Large intestine (tissue), 3 donors: ENCODE data around the gene SMLR1. TPM values are rescaled to one million over a fixed set of nuclear protein-coding genes. Genes with fewer than 3 reads are reported as not detected.

ENCODE experiments used
- DNase-seq, 2 donors: peaks; one replicate each; pipeline versions ENCODE4 v3.0.0 to v3.0.0-alpha.2; 2013
- H3K27ac ChIP-seq: one replicate; pipeline ENCODE4 v1.5.1; 2013; ENCODE audit warnings: low read length
- H3K27me3 ChIP-seq: 2 replicates; pipeline ENCODE4 v1.6.1; 2013; ENCODE audit warnings: low read length; ENCODE audit not compliant: control insufficient read depth, insufficient read depth
- H3K36me3 ChIP-seq: 2 replicates; pipeline ENCODE4 v1.6.1; 2013; ENCODE audit warnings: low read length; ENCODE audit not compliant: control insufficient read depth, insufficient read depth
- H3K4me1 ChIP-seq: one replicate; pipeline ENCODE4 v1.6.1; 2013; ENCODE audit warnings: low read length; ENCODE audit not compliant: control insufficient read depth, insufficient read depth
- H3K4me3 ChIP-seq: one replicate; pipeline ENCODE4 v1.5.1; 2013; ENCODE audit warnings: low read length
- H3K9me3 ChIP-seq: one replicate; pipeline ENCODE4 v1.6.1; 2013; ENCODE audit warnings: mild to moderate bottlenecking, low read depth, low read length, moderate library complexity; ENCODE audit not compliant: control insufficient read depth
- WGBS: methylation state at CpG from one replicate; pipeline ENCODE4 v1.1.5; 2013; ENCODE audit warnings: low lambda C conversion rate; ENCODE audit not compliant: insufficient coverage; 5-methylcytosine and 5-hydroxymethylcytosine counted together
- polyA plus RNA-seq: library from polyadenylated mRNA; unstranded; fragments of 120-200 nt; gene quantifications from one replicate; pipeline ENCODE4 v1.2.1, GENCODE V29; 2013

The SMLR1 gene
- polyA plus RNA-seq, 1 donor, result 48.7 TPM

- H3K27me3 ChIP-seq, result no peaks in the 10 kb centered on the region
- peaks cover 7% of the 10 kb centered on the region for H3K4me1 ChIP-seq
- no peak overlapping the region for H3K4me3 ChIP-seq
- peaks cover 20% of the 10 kb centered on the region for H3K36me3 ChIP-seq
- no peak for DNase-seq
- 80% methylated on average over 1 of the region's 4 CpGs for WGBS
- no peak overlapping the region for H3K27ac ChIP-seq
- no peaks in the 10 kb centered on the region for H3K9me3 ChIP-seq
Measured at GRCh38 chr6:130865793-130866192, 38.6 kb downstream of the SMLR1 start.

- Histone ChIP-seq H3K36me3 (peaks cover 18% of the 10 kb centered on the region), H3K9me3 (no peaks in the 10 kb centered on the region), H3K27ac (no peak overlapping the region), H3K4me1 (no peaks in the 10 kb centered on the region), H3K27me3 (no peaks in the 10 kb centered on the region), H3K4me3 (no peak overlapping the region)
- 69% methylated on average over 3 of the region's 10 CpGs for WGBS
- no peak for DNase-seq
Measured at GRCh38 chr6:130869681-130870080, 42.5 kb downstream of the SMLR1 start.

GRCh38 chr6:130870179-130870880, 43.1 kb downstream of the SMLR1 start:
- Histone ChIP-seq H3K9me3 (no peaks in the 10 kb centered on the region), H3K27me3 (no peaks in the 10 kb centered on the region), H3K4me1 (no peaks in the 10 kb centered on the region), H3K4me3 (no peak overlapping the region), H3K36me3 (peaks cover 13% of the 10 kb centered on the region), H3K27ac (no peak overlapping the region)
- DNase-seq, result no peak
- WGBS, result 84% methylated on average over 3 of the region's 9 CpGs

GRCh38 chr6:130872250-130873095, 45.3 kb downstream of the SMLR1 start:
- no peaks in the 10 kb centered on the region for H3K9me3 ChIP-seq
- no peak overlapping the region for H3K27ac ChIP-seq
- H3K4me1 ChIP-seq, result no peaks in the 10 kb centered on the region
- H3K36me3 ChIP-seq, result peaks cover 8% of the 10 kb centered on the region
- DNase-seq, result peak; percentile 28 to 40
- H3K4me3 ChIP-seq, result no peak overlapping the region
- no CpG with 5 or more reads among the region's 8 CpGs for WGBS
- H3K27me3 ChIP-seq, result no peaks in the 10 kb centered on the region

GRCh38 chr6:130873746-130874145, 46.5 kb downstream of the SMLR1 start:
- H3K4me3 ChIP-seq, result no peak overlapping the region
- no peaks in the 10 kb centered on the region for H3K9me3 ChIP-seq
- H3K27ac ChIP-seq, result no peak overlapping the region
- peaks cover 8% of the 10 kb centered on the region for H3K36me3 ChIP-seq
- 100% methylated on average over 1 of the region's 5 CpGs for WGBS
- no peaks in the 10 kb centered on the region for H3K27me3 ChIP-seq
- H3K4me1 ChIP-seq, result no peaks in the 10 kb centered on the region
- DNase-seq, result no peak

GRCh38 chr6:130879826-130880225, 52.6 kb downstream of the SMLR1 start:
- peaks cover 17% of the 10 kb centered on the region for H3K36me3 ChIP-seq
- H3K4me1 ChIP-seq, result no peaks in the 10 kb centered on the region
- no peak overlapping the region for H3K27ac ChIP-seq
- WGBS, result no CpG with 5 or more reads among the region's 6 CpGs
- no peak overlapping the region for H3K4me3 ChIP-seq
- DNase-seq, result no peak
- H3K27me3 ChIP-seq, result no peaks in the 10 kb centered on the region
- no peaks in the 10 kb centered on the region for H3K9me3 ChIP-seq

- 44% methylated on average over 2 of the region's 4 CpGs for WGBS
- Histone ChIP-seq H3K27ac (no peak overlapping the region), H3K9me3 (no peaks in the 10 kb centered on the region), H3K36me3 (peaks cover 19% of the 10 kb centered on the region), H3K4me1 (no peaks in the 10 kb centered on the region), H3K4me3 (no peak overlapping the region), H3K27me3 (no peaks in the 10 kb centered on the region)
- DNase-seq, result no peak
Measured at GRCh38 chr6:130882370-130882769, 55.2 kb downstream of the SMLR1 start.

- Histone ChIP-seq H3K9me3 (no peaks in the 10 kb centered on the region), H3K4me3 (no peak overlapping the region), H3K4me1 (no peaks in the 10 kb centered on the region), H3K36me3 (peaks cover 22% of the 10 kb centered on the region), H3K27ac (no peak overlapping the region), H3K27me3 (no peaks in the 10 kb centered on the region)
- peak; percentile 51 to 62 for DNase-seq
- 0% methylated on average over 3 of the region's 4 CpGs for WGBS
Measured at GRCh38 chr6:130885392-130886192, 58.4 kb downstream of the SMLR1 start.
